ENCODE data around the gene GPR152. TPM values are rescaled to one million over a fixed set of nuclear protein-coding genes. Genes with fewer than 3 reads are reported as not detected.

Gene GPR152
- total RNA-seq, 1 donor from 2014 or later: not detected

DNA sequence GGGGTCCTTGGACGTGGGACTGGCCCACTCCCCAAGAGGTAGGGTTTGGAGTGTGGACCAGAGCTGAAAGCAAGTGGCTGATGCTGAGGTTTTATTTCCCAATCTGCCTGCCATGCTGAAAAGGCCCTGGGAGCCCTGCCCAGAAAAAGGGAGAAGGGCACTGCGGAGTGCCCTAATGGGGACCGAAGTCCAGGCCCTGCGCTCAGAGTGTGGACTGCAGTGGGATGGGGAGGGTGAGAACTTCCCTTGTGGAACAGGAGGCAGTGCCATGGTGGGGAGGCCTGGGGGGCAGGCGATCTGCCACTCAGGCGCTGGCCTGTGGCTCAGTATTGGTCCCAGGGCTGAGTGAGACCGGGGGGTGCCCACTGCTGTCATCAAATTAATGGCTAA is 4.3 kb downstream of the GPR152 start:
- Mint-ChIP-seq H3K27ac (peak overlapping the region; percentile 21), H3K36me3 (no peaks in the 10 kb centered on the region), H3K9me3 (no peaks in the 10 kb centered on the region), H3K4me1 (peaks cover 8% of the 10 kb centered on the region), H3K4me3 (no peak overlapping the region), H3K27me3 (ENCODE audit: low read depth) (no peaks in the 10 kb centered on the region)
- no peak for DNase-seq (ENCODE audit: low spot score in 2 of 2, unreplicated experiment in 2 of 2)
- TF ChIP-seq, protein P1, sequence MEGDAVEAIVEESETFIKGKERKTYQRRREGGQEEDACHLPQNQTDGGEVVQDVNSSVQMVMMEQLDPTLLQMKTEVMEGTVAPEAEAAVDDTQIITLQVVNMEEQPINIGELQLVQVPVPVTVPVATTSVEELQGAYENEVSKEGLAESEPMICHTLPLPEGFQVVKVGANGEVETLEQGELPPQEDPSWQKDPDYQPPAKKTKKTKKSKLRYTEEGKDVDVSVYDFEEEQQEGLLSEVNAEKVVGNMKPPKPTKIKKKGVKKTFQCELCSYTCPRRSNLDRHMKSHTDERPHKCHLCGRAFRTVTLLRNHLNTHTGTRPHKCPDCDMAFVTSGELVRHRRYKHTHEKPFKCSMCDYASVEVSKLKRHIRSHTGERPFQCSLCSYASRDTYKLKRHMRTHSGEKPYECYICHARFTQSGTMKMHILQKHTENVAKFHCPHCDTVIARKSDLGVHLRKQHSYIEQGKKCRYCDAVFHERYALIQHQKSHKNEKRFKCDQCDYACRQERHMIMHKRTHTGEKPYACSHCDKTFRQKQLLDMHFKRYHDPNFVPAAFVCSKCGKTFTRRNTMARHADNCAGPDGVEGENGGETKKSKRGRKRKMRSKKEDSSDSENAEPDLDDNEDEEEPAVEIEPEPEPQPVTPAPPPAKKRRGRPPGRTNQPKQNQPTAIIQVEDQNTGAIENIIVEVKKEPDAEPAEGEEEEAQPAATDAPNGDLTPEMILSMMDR (IDR thresholded peaks at IDR 0.05; ENCODE audit: unreplicated experiment): no peak

DNA sequence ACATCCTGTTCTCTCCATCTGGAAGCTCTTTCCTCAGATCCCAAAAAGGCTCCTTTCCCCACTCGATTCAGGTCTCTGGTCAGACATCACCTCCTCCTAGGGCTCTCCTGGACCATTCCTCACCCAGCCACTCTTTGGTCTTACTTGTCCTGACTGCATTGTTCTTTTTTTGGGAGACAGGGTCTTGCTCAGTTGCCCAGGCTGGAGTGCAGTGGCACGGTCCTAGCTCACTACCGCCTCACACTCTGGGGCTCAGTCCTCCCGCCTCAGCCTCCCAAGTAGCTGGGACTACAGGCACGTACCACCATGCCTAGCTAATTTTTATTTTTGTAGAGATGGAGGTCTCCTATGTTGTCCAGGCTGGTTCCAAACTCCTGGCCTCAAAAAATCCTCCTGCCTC is 7.0 kb downstream of the GPR152 start:
- H3K36me3 Mint-ChIP-seq: no peaks in the 10 kb centered on the region
- peaks cover 14% of the 10 kb centered on the region for H3K4me1 Mint-ChIP-seq
- no peak for DNase-seq (ENCODE audit: low spot score in 2 of 2, unreplicated experiment in 2 of 2)
- no peaks in the 10 kb centered on the region for H3K27me3 Mint-ChIP-seq (ENCODE audit: low read depth)
- peak overlapping the region; percentile 77 for H3K27ac Mint-ChIP-seq
- TF ChIP-seq, protein P1 (IDR thresholded peaks at IDR 0.05; ENCODE audit: unreplicated experiment): no peak
- H3K4me3 Mint-ChIP-seq: peak overlapping the region; percentile 80
- H3K9me3 Mint-ChIP-seq: no peaks in the 10 kb centered on the region

DNA sequence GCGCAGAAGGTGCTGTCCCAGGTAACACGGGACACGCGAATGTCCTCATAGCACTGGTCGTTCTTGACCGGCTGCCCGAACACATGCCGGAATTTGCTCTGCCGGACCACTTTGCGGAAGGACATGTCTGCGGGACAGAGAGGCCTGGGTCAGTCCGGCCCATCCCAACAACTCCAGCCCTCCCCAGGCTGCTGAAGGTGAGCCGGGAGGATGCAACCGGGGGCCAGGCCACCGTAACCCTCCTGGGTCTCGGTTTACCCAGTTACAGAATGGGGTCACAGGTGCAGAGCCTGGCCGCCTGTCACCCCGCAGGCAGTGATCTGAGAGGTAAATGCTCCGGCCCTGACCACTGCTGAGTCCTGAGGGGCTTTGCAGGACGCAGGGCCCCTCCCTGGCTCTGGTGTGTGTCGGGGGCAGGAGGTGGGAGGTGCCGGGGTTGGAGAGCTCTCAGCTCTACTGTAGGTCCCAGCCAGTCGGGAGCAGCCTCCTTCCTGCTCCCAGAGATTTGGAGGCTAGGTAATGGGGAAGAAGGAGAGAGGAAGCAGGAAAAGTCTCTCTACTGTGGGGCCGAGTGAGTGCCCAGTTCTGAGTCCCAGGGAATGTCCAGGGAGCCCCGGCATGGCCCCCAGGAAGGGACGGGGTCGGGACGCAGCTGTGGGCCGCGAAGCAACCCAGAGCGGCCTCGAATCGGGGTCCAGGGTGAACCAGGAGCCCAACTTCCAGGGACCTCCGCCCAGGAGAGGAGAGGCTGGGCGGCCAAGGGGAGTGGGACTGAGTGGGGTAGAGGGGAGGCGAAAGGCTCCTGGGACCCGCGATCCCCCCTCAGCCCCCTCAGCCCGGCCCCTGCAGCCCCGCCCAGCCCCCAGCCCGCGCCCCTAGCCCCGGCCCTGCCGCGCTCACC is 9.8 kb downstream of the GPR152 start:
- Mint-ChIP-seq H3K4me3 (peak overlapping the region; percentile 81), H3K27me3 (ENCODE audit: low read depth) (no peaks in the 10 kb centered on the region), H3K27ac (peak overlapping the region; percentile 97), H3K9me3 (no peaks in the 10 kb centered on the region), H3K36me3 (no peaks in the 10 kb centered on the region), H3K4me1 (peaks cover 14% of the 10 kb centered on the region)
- no peak for DNase-seq (ENCODE audit: low spot score in 2 of 2, unreplicated experiment in 2 of 2)
- TF ChIP-seq, protein P1 (IDR thresholded peaks at IDR 0.05; ENCODE audit: unreplicated experiment): no peak

DNA sequence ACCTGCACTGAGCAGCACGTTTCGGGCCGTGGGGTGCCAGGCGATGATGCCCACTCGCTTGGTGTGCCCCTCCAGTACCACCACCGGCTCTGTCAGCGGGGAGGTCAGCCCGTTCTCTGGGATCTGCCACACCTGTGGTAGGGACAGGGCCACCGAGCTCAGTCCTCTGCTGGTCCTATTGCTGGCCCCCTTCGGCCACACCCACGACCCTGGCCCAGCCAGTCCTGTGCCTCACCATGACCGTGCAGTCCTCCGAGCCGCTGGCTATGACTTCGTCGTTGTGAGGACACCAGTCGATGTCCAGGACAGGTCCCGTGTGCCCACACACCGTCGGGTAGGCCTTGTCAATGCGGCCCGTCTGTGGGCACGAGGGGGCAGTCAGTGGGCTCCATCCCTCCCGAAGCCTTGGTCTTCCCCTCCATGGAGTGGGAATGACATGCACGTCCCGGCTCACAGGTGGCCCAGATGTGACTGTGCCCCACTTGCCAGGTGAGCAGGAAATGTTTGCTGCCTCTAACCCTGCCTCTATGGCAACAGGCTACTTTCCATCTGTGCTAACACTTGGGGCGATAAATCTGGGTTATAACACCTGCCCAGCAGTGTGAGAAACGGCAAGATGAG is 10.7 kb downstream of the GPR152 start:
- Mint-ChIP-seq H3K4me1 (peaks cover 14% of the 10 kb centered on the region), H3K36me3 (no peaks in the 10 kb centered on the region), H3K27me3 (ENCODE audit: low read depth) (no peaks in the 10 kb centered on the region), H3K27ac (peak overlapping the region; percentile 19), H3K4me3 (peak overlapping the region; percentile 81), H3K9me3 (no peaks in the 10 kb centered on the region)
- TF ChIP-seq, protein P1 (IDR thresholded peaks at IDR 0.05; ENCODE audit: unreplicated experiment): no peak
- DNase-seq (ENCODE audit: low spot score in 2 of 2, unreplicated experiment in 2 of 2): no peak

DNA sequence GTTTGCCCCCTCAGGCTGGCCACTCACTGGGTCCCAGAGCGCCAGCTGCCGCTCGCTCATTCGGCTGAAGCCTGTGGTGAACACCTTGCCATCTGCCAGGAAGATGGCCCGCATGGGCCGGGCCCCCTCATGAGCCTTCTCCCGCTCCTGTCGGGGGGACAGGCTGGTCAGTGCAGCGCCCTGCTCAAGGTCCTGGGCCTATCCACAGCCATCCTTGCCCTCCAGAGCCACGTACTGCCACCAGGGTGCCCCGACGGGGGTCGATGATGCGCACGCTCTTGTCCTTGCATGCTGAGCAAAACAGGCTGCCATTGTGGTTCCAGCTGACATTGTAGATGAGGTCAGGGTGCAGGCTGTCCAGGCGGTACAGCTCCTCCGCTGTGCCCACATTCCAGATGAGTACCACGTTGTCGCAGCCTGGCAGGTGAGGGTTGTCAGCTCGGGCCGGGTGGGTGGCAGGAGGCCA is 11.4 kb downstream of the GPR152 start:
- H3K36me3 Mint-ChIP-seq: no peaks in the 10 kb centered on the region
- no peak overlapping the region for H3K27ac Mint-ChIP-seq
- TF ChIP-seq, protein P1 (IDR thresholded peaks at IDR 0.05; ENCODE audit: unreplicated experiment): no peak
- DNase-seq (ENCODE audit: low spot score in 2 of 2, unreplicated experiment in 2 of 2): no peak
- no peaks in the 10 kb centered on the region for H3K9me3 Mint-ChIP-seq
- peak overlapping the region; percentile 30 for H3K4me3 Mint-ChIP-seq
- H3K4me1 Mint-ChIP-seq: peaks cover 17% of the 10 kb centered on the region
- no peaks in the 10 kb centered on the region for H3K27me3 Mint-ChIP-seq (ENCODE audit: low read depth)

Data from mesothelial cell of epicardium (in vitro differentiated cells).